H9 (cell line): ENCODE measurements around the gene TGFBR2. TPM values are rescaled to one million over a fixed set of nuclear protein-coding genes. Genes with fewer than 3 reads are reported as not detected.

ENCODE experiments used
- DNase-seq: peaks from one replicate; pipeline ENCODE4 v3.0.0-alpha.2; 2017
- H2AFZ ChIP-seq: one replicate; pipeline ENCODE4 v1.6.1; 2013; ENCODE audit warnings: mild to moderate bottlenecking, low read length, control low read depth, moderate library complexity
- H2AK5ac ChIP-seq: 2 replicates; pipeline ENCODE4 v1.6.1; 2013; ENCODE audit warnings: low read length, control low read depth, mixed read lengths; ENCODE audit not compliant: insufficient read length
- H2BK120ac ChIP-seq: one replicate; pipeline ENCODE4 v1.6.1; 2013; ENCODE audit warnings: low read depth, mild to moderate bottlenecking, low read length, control low read depth, inconsistent platforms; ENCODE audit not compliant: poor library complexity, severe bottlenecking
- H2BK12ac ChIP-seq: 2 replicates; pipeline ENCODE4 v1.6.1; 2013; ENCODE audit warnings: low read length, control low read depth, mixed read lengths, low read depth; ENCODE audit not compliant: insufficient read length
- H2BK15ac ChIP-seq: 2 replicates; pipeline ENCODE4 v1.6.1; 2013; ENCODE audit warnings: low read depth, low read length, control low read depth
- H2BK20ac ChIP-seq: one replicate; pipeline ENCODE4 v1.6.1; 2013; ENCODE audit warnings: low read depth, mild to moderate bottlenecking, low read length, control low read depth, inconsistent platforms; ENCODE audit not compliant: poor library complexity, severe bottlenecking
- H2BK5ac ChIP-seq: 2 replicates; pipeline ENCODE4 v1.6.1; 2013; ENCODE audit warnings: low read length, control low read depth, mixed read lengths; ENCODE audit not compliant: insufficient read length
- H3K14ac ChIP-seq: 2 replicates; pipeline ENCODE4 v1.6.1; 2013; ENCODE audit warnings: low read length, control low read depth; ENCODE audit not compliant: insufficient read depth
- H3K18ac ChIP-seq: 2 replicates; pipeline ENCODE4 v1.6.1; 2013; ENCODE audit warnings: low read depth, mild to moderate bottlenecking, mixed read lengths, low read length, control low read depth; ENCODE audit not compliant: insufficient read length
- H3K23ac ChIP-seq: 2 replicates; pipeline ENCODE4 v1.6.1; 2013; ENCODE audit warnings: low read length, control low read depth, mixed read lengths, low read depth; ENCODE audit not compliant: insufficient read length
- H3K23me2 ChIP-seq: 2 replicates; pipeline ENCODE4 v1.6.1; 2013; ENCODE audit warnings: low read depth, mild to moderate bottlenecking, mixed read lengths, low read length, control low read depth; ENCODE audit not compliant: insufficient read length, poor library complexity, severe bottlenecking
- H3K27ac ChIP-seq: 2 replicates; pipeline ENCODE4 v1.5.1; 2013; ENCODE audit warnings: low read length, control low read depth, mixed read lengths, low read depth; ENCODE audit not compliant: insufficient read length
- H3K27me3 ChIP-seq: 2 replicates; pipeline ENCODE4 v1.6.1; 2013; ENCODE audit warnings: low read length, control low read depth, inconsistent platforms; ENCODE audit not compliant: insufficient read depth
- H3K4ac ChIP-seq: 2 replicates; pipeline ENCODE4 v1.6.1; 2013; ENCODE audit warnings: low read depth, mild to moderate bottlenecking, control low read depth, inconsistent platforms, low read length, moderate library complexity
- H3K4me1 ChIP-seq: 2 replicates; pipeline ENCODE4 v1.6.1; 2013; ENCODE audit warnings: low read length, control low read depth, inconsistent platforms; ENCODE audit not compliant: insufficient read depth
- H3K4me2 ChIP-seq: 2 replicates; pipeline ENCODE4 v1.6.1; 2013; ENCODE audit warnings: low read length, control low read depth, mixed read lengths; ENCODE audit not compliant: insufficient read length, insufficient read depth
- H3K56ac ChIP-seq: 2 replicates; pipeline ENCODE4 v1.6.1; 2013; ENCODE audit warnings: low read depth, mild to moderate bottlenecking, mixed read lengths, low read length, control low read depth; ENCODE audit not compliant: insufficient read length
- H3K79me1 ChIP-seq: 2 replicates; pipeline ENCODE4 v1.6.1; 2013; ENCODE audit warnings: low read depth, mild to moderate bottlenecking, moderate library complexity, low read length, control low read depth, inconsistent platforms; ENCODE audit not compliant: insufficient read depth, poor library complexity, severe bottlenecking
- H3K79me2 ChIP-seq: 2 replicates; pipeline ENCODE4 v1.6.1; 2013; ENCODE audit warnings: low read length, control low read depth, inconsistent platforms; ENCODE audit not compliant: insufficient read depth
- H3K9ac ChIP-seq: 2 replicates; pipeline ENCODE4 v1.6.1; 2013; ENCODE audit warnings: low read length, control low read depth, mixed read lengths; ENCODE audit not compliant: insufficient read length; ENCODE audit errors: extremely low read depth
- H3K9me3 ChIP-seq: one replicate; pipeline ENCODE4 v1.6.1; 2013; ENCODE audit warnings: low read depth, low read length, inconsistent platforms; ENCODE audit not compliant: control insufficient read depth
- H3T11ph ChIP-seq: one replicate; pipeline ENCODE4 v1.6.1; 2013; ENCODE audit warnings: mild to moderate bottlenecking, low read length, control low read depth, inconsistent platforms
- H4K20me1 ChIP-seq: one replicate; pipeline ENCODE4 v1.6.1; 2013; ENCODE audit not compliant: control insufficient read depth, insufficient read length, insufficient read depth
- H4K5ac ChIP-seq: 2 replicates; pipeline ENCODE4 v1.6.1; 2013; ENCODE audit warnings: low read depth, mild to moderate bottlenecking, mixed read lengths, low read length, control low read depth; ENCODE audit not compliant: insufficient read length
- H4K8ac ChIP-seq: replicated peaks from 2 replicates; pipeline ENCODE4 v1.6.1; 2013; ENCODE audit warnings: low read length, control low read depth, mixed read lengths, low read depth; ENCODE audit not compliant: insufficient read length
- H4K91ac ChIP-seq: 2 replicates; pipeline ENCODE4 v1.6.1; 2013; ENCODE audit warnings: low read depth, mild to moderate bottlenecking, moderate library complexity, mixed read lengths, low read length, control low read depth; ENCODE audit not compliant: insufficient read length
- H3K27ac Mint-ChIP-seq, 3 experiments: 2 replicates in 2 of 3; 3 replicates in 1 of 3; pipeline ENCODE4 v1.8.0; 2020 to 2021; ENCODE audit warnings: mixed read lengths in 3 of 3, mild to moderate bottlenecking in 1 of 3, moderate library complexity in 1 of 3
- H3K27me3 Mint-ChIP-seq: 2 replicates; pipeline ENCODE4 v1.8.0; 2021; ENCODE audit warnings: low read depth, mild to moderate bottlenecking, moderate library complexity, mixed read lengths
- H3K36me3 Mint-ChIP-seq, 3 experiments: 2 replicates in 2 of 3; 3 replicates in 1 of 3; pipeline ENCODE4 v1.8.0; 2020 to 2021; ENCODE audit warnings: low read depth in 3 of 3, mixed read lengths in 3 of 3; ENCODE audit not compliant: insufficient read depth in 1 of 3
- H3K4me1 Mint-ChIP-seq, 2 experiments: 2 replicates each; pipeline ENCODE4 v1.8.0; 2020; ENCODE audit warnings: mixed read lengths in 2 of 2
- H3K4me3 Mint-ChIP-seq, 2 experiments: 2 replicates in 1 of 2; 3 replicates in 1 of 2; pipeline ENCODE4 v1.8.0; 2020 to 2021; ENCODE audit warnings: mild to moderate bottlenecking in 2 of 2, mixed read lengths in 2 of 2, moderate library complexity in 1 of 2
- H3K9me3 Mint-ChIP-seq, 2 experiments: 2 replicates in 1 of 2; 3 replicates in 1 of 2; pipeline ENCODE4 v1.8.0; 2020; ENCODE audit warnings: mild to moderate bottlenecking in 2 of 2, mixed read lengths in 2 of 2, moderate library complexity in 1 of 2
- WGBS: extraction: QIAGEN DNeasy Blood & Tissue Kit; methylation state at CpG from one replicate; pipeline ENCODE4 v1.1.7; 2013; ENCODE audit warnings: missing lambda C conversion rate, low lambda C conversion rate, mixed read lengths; ENCODE audit not compliant: insufficient read length; ENCODE audit errors: extremely low coverage; 5-methylcytosine and 5-hydroxymethylcytosine counted together
- total RNA-seq: library from RNA; stranded (reverse); gene quantifications from 2 replicates; pipeline ENCODE4 v1.2.1, GENCODE V29; 2021
- TF ChIP-seq, protein P1 (sequence below): fragments of 200-600 bp; sonication (generic); conservative IDR thresholded peaks from 3 replicates; pipeline ENCODE4 v1.8.0; 2021; ENCODE audit warnings: antibody characterized with exemption, mild to moderate bottlenecking

Gene TGFBR2
- total RNA-seq, 1 experiment from 2014 or later: 10.6 TPM

DNA sequence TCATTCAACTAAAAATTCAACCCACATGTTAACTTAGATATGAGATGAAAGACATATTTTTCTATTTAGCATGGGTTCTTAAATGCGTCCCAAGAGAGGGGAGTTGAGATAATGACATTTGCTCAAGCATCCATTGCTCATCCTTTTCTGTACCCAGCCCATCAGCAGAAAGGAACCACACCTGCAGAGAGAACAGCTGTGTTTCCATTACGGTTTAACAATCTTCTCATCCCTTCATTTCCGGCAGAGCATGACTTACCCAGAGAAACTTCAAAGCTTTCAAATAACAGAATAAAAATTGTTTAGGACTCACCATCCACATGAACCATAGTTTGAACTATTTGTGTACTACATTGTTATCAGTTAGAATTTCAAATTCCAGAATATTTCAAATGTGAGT, 113.1 kb downstream of the TGFBR2 start:
- H3K79me2 ChIP-seq: no peaks in the 10 kb centered on the region
- no peak overlapping the region for H3K4me2 ChIP-seq
- Mint-ChIP-seq H3K4me3 (no peak overlapping the region), H3K9me3 (peaks cover 7 to 8% of the 10 kb centered on the region in 2 experiments; a peak in 4 of 5 replicates), H3K27ac (no peak overlapping the region), H3K36me3 (peaks cover 0 to 6% (median 0%) of the 10 kb centered on the region in 3 experiments; a peak in 3 of 7 replicates), H3K4me1 (no peaks in the 10 kb centered on the region), H3K27me3 (no peaks in the 10 kb centered on the region)
- H3K23me2 ChIP-seq: no peaks in the 10 kb centered on the region
- H3T11ph ChIP-seq: no peak overlapping the region
- no peak overlapping the region for H2BK5ac ChIP-seq
- no peak overlapping the region for H3K18ac ChIP-seq
- no peak overlapping the region for H4K91ac ChIP-seq
- H3K27me3 ChIP-seq: no peaks in the 10 kb centered on the region
- no peak overlapping the region for H3K23ac ChIP-seq
- H3K27ac ChIP-seq: no peak overlapping the region
- no peaks in the 10 kb centered on the region for H3K4me1 ChIP-seq
- H3K56ac ChIP-seq: no peak overlapping the region
- H4K5ac ChIP-seq: no peak overlapping the region
- H3K9ac ChIP-seq: no peak overlapping the region
- no peak overlapping the region for H3K14ac ChIP-seq
- H2AFZ ChIP-seq: no peak overlapping the region
- no peak overlapping the region for H3K4ac ChIP-seq
- no CpG with 5 or more reads among the region's 3 CpGs for WGBS
- H4K8ac ChIP-seq: no peak overlapping the region
- no peaks in the 10 kb centered on the region for H4K20me1 ChIP-seq
- no peak overlapping the region for H2BK20ac ChIP-seq
- H2BK15ac ChIP-seq: no peak overlapping the region
- H2BK120ac ChIP-seq: no peak overlapping the region
- H2AK5ac ChIP-seq: no peak overlapping the region
- no peak overlapping the region for H2BK12ac ChIP-seq
- H3K79me1 ChIP-seq: no peaks in the 10 kb centered on the region
- TF ChIP-seq, protein P1, sequence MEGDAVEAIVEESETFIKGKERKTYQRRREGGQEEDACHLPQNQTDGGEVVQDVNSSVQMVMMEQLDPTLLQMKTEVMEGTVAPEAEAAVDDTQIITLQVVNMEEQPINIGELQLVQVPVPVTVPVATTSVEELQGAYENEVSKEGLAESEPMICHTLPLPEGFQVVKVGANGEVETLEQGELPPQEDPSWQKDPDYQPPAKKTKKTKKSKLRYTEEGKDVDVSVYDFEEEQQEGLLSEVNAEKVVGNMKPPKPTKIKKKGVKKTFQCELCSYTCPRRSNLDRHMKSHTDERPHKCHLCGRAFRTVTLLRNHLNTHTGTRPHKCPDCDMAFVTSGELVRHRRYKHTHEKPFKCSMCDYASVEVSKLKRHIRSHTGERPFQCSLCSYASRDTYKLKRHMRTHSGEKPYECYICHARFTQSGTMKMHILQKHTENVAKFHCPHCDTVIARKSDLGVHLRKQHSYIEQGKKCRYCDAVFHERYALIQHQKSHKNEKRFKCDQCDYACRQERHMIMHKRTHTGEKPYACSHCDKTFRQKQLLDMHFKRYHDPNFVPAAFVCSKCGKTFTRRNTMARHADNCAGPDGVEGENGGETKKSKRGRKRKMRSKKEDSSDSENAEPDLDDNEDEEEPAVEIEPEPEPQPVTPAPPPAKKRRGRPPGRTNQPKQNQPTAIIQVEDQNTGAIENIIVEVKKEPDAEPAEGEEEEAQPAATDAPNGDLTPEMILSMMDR: no peak
- no peak for DNase-seq
- no peaks in the 10 kb centered on the region for H3K9me3 ChIP-seq
